NK-92 treated with Interleukin-12 subunit alpha and Interleukin-12 subunit beta, amount 100 ng/mL, for 24 hours (cell line): ENCODE measurements around the gene RTN4.

Experiments used
- DNase-seq: peaks from one replicate; lab custom pipeline; 2025; lab: John Stamatoyannopoulos, UW

The RTN4 gene

DNA sequence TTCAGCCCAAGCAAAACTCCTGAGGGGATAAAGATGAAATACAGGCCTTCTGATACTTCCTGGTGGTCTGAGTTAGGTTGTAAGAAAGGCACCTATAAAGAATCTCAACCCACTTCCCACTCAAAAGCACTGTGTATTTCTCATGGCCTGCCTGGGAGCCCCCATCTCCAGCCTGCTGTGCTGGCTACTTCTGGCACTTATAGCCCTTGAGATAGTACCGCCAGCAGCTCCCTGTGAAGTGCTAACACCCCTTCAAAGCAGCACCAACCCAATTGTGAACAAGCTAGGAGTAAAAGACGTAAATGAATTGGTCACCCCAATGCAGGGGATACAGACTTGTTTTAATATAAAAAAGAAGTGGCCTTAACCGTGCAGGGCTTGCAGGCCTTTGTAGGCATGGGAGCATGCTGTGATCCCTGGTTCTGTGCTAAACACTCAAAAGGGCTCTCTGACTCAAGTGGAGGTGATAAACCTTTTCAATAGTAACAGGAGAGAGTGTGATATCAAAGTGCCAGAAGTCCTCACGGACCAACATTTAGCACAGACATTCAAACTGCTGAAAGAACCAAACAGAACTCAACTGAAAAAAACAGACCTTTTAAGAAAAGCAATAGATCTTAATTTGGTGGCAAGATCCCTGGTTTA, 80.8 kb downstream of the RTN4 start:
- no peak for DNase-seq

- DNase-seq, result no peak
These were observed 81.6 kb downstream of the RTN4 start for GRCh38 chr2:54968561-54969218.

DNA sequence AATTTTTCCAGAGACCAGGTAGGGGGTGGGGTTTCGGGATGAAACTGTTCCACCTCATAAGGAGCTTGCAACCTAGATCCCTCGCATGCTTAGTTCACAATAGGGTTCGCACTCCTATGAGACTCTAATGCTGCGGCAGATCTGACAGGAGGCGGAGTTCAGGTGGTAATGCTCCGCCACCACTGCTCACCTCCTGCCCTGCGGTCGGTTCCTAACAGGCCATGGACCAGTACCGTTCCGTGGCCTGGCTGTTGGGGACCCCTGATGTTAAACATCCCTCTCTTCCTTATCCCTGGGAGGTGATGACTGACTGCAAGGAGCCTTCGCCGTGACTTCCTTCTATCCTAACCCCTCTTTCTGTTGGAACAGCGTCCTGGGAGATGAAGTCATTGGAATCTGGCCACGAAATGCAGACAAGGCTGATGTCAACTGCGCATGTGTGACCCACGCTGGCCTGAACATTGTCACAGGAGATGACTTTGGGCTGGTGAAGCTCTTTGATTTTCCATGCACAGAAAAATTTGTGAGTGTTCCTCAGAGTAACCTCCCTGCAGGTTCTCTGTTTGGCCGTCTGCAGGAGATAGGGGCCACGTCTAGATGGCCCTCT, 82.4 kb downstream of the RTN4 start:
- DNase-seq, result no peak

GRCh38 chr2:54967269-54967668, 83.0 kb downstream of the RTN4 start:
- no peak for DNase-seq

DNA sequence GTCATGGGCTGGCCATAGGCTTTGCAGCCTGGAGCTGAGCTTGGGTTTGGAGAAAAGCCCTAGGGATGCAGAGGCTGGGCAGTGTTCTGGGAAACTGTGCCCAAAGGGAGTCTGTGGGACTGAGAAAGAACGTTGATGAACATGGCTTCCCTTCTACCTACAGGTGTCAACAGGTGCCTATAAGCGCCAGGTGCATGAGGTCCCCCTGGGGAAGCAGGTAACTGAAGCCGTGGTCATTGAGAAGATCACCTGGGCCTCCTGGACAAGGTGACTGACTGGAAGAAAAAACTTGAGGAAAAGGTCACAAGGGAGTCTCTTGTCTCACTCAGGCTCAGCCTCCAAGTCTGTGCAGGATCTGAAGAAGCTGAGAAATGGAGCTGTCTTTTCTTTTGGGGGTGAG, 83.4 kb downstream of the RTN4 start:
- DNase-seq, result no peak

DNA sequence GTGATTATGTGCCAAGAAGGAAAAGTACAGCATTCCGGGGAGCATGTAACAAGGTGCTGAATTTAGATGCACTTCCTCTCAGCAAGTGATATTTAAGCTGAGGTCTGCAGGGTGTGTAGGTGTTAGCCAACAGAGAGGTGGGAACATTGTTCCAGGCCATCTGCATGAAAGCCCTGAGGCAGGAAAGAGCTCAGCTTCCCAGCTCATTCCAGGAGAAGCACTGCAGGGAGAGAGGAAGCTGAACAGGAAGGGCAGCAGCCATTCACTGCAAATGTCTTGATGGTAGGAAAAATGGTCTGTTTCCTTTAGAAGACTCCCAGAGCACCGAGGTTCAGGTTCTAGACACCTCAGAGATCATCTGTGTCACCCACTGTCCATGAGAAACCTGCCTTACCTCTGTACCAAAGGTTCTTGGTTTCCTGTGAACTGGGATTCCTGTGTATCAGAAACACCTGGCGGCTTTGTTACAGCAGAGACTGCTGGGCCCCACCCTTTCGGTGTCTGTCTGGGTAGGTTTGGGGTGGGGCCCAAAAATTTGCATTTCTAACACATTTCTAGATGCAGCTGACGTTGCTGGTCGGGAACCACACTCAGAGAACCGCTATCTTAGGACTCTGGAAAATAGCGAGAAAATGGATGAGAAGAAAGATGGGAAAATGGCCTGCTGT, 84.0 kb downstream of the RTN4 start:
- DNase-seq, result no peak

DNA sequence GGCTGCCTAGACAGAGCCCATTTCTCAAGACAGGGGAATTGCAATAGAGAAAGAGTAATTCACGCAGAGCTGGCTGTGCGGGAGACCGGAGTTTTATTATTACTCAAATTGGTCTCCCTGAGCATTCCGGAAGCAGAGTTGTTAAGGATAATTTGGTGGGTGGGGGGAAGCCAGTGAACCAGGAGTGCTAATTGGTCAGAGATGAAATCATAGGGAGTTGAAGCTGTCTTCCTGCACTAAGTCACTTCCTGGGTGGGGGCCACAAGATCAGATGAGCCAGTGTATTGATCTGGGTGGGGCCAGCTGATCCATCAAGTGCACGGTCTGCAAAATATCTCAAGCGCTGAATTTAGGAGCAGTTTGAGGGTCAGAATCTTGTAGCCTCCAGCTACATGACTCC, 84.8 kb downstream of the RTN4 start:
- no peak for DNase-seq

- DNase-seq, result no peak
These were observed 85.4 kb downstream of the RTN4 start for GRCh38 chr2:54964816-54965215.

- no peak for DNase-seq
These were observed 86.0 kb downstream of the RTN4 start for GRCh38 chr2:54964271-54964670.

- DNase-seq, result no peak
These were observed 86.8 kb downstream of the RTN4 start for GRCh38 chr2:54963476-54963875.

GRCh38 chr2:54962935-54963440, 87.3 kb downstream of the RTN4 start:
- no peak for DNase-seq

- DNase-seq, result no peak
These were observed 87.7 kb downstream of the RTN4 start for GRCh38 chr2:54962511-54962910.

- DNase-seq, result no peak
These were observed 90.1 kb downstream of the RTN4 start for GRCh38 chr2:54960164-54960563.

GRCh38 chr2:54958717-54959371, 91.4 kb downstream of the RTN4 start:
- no peak for DNase-seq

- DNase-seq, result no peak
These were observed 92.8 kb downstream of the RTN4 start for GRCh38 chr2:54957321-54957999.

- no peak for DNase-seq
These were observed 94.1 kb downstream of the RTN4 start for GRCh38 chr2:54956111-54956627.

- DNase-seq, result peak; percentile 10
These were observed 94.7 kb downstream of the RTN4 start for GRCh38 chr2:54955358-54956110.

- DNase-seq, result no peak
These were observed 95.4 kb downstream of the RTN4 start for GRCh38 chr2:54954705-54955357.

DNA sequence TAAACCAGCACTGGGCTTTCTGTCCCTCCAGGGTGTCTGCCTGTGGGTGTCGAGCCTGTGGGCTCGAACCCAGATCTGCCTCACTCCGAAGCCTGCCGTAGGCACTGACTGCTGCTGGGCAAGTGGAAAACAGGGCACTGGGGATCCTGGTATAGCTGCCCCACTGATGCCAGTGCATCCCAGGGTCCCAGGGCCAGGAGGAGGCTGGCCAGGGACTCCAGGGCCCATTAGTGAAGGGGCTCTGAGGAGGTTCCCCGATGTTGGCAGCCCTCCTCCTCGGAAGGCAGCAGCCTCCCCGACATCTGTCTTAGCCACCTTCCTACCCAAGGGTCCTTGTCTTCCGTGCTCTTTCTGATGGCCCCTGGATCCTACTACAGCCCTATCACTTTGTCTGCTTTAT, 96.1 kb downstream of the RTN4 start:
- no peak for DNase-seq

DNA sequence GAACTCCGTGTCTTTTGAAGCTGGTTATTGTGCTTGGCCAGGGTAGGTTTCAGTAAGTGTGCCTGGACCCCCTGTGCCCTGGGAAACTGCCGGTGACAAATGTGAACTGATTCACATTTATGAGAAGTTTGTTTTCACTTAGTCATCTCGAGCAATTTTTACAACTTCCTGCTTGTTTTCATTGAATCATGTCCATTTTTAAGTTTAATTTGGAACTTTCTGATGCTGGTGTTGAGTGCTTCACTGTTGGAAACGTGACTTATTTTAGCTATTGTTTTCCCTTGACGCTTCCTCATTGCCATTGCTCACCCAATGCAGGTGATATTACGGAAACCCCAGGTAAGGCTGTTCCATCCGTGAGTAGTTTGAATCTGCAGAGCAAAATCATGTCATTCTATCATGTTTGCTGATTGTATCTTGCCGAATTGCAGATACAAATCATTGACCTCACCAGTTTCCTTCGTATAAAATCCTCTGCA, 97.2 kb downstream of the RTN4 start:
- DNase-seq, result no peak
